MV-4-11 (cell line): ENCODE measurements around the gene KCNF1.

Experiments used
- DNase-seq: peaks from one replicate; lab custom pipeline; 2025; lab: John Stamatoyannopoulos, UW

KCNF1 gene, protein sequence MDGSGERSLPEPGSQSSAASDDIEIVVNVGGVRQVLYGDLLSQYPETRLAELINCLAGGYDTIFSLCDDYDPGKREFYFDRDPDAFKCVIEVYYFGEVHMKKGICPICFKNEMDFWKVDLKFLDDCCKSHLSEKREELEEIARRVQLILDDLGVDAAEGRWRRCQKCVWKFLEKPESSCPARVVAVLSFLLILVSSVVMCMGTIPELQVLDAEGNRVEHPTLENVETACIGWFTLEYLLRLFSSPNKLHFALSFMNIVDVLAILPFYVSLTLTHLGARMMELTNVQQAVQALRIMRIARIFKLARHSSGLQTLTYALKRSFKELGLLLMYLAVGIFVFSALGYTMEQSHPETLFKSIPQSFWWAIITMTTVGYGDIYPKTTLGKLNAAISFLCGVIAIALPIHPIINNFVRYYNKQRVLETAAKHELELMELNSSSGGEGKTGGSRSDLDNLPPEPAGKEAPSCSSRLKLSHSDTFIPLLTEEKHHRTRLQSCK

GRCh38 chr2:10911291-10912075 lies at the start of gene KCNF1:
Gene KCNF1 (plus strand): TSS chr2:10911934. CDS start chr2:10912427, 493 bp downstream.
- peak; percentile 47 for DNase-seq

- DNase-seq = no peak
Observed at GRCh38 chr2:10862330-10862729, 49.4 kb upstream of the KCNF1 start.

DNA sequence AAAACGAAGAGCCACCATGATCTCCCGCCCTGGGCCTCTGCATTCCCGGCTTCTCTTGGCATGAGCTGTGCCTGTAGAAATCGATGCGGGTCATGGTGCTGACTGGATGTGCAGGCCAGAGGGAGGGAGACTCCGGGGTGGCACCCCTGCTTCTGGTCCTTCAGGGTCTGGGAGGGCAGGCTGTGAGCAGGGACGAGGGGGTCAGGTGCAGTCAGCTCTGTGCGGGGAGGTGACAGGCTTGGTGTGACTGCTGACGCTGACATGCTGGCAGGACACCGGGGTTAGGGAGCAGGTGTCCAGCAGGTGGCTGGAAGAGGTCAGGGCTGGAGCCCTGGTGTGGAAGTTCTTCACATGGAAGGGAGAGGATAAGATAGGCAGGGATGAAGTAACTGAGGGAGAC lies 48.7 kb upstream of the KCNF1 start:
- DNase-seq = no peak

GRCh38 chr2:10863837-10864236 lies 47.9 kb upstream of the KCNF1 start:
- DNase-seq = peak; percentile 98

DNA sequence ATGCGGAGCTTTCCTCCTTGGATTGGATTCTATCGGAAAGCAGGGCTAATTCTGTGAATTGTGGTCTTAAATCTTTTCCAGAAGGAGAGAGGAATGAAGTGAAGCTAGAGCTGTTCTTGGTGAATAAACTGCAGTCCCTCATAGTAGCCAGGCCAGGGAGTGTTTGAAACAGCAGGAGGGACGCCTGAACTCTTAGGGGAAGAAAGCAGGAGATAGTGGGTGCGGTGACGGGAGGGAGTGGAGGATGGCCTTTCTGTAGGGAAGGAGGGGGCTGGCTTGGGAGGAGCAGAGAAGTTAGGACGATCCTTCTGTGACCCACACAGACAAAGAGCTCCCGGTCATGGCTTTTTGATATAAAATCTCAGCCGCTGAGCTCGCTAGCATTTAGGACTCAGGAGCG lies 47.5 kb upstream of the KCNF1 start:
- DNase-seq = no peak

DNA sequence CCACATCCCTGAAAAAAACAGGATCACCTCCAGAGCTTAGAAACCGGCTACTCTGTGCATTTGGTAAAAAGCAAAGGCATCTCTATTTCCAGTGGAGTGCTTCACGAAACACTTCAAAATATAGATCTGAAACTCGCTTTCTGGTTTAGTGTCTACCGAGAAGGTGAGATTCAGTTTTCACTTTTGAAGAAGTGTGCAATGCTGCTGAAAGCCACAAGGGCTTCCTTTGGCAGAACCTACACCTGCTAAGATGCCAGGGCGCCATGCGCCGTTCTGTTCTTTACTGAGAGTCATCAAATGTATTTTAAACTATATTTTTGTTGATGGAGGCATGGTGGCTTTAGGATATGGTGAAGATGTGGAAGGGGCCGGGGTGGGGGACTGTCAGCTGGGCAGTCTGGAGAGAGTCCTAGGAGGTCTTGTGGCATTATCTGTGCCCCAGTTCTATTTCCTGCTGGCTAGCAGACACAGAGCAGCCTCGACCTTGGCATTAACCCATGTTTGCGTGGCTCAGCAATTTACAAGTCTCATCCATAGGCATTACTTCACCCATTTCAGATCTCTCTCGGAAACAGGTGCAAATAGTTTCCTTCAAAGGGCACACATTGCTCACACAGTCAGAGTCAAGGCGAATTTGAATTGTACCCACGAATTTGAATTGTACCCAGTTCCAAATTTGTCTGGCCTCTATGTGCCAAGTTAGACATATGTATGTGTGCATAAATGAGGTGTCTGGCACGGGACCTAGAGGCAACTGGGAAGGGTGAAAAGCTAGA lies 46.7 kb upstream of the KCNF1 start:
- DNase-seq = peak; percentile 55

- DNase-seq = no peak
Observed at GRCh38 chr2:10865841-10866240, 45.9 kb upstream of the KCNF1 start.

DNA sequence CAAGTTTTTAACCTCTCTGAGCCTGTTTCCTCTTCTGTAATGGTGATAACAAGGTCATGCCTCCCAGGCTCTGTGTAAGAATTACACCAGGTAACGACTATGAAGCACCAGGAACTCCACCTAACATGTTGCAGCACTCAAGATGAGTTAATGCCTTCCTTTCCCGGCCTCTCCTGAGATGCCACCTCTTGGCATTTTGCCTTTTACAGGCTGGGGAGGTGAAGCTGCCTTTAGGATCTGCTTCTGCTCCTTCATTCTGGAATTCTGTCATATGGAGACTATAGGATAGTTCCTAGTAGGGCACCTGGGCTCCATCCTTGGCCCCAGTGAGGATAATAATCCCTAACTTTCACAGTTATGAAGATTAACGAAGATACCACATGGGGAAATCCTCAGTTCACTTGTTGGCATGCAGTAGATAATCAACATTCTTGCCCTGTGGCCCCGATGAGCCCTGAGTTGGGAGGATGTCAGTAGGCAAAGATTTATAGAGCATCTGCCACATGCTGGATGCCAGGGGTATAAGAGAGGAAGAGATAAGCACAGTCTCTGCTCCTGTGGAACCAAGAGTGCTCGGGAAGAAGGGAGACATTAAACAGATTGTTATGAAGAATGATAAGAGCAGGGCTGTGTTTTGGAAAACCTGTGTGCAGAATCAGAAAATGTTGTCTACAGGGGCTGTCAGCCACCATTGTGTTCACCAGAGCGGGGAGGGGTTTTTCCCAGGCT lies 43.9 kb upstream of the KCNF1 start:
- DNase-seq = no peak

GRCh38 chr2:10868465-10869314 lies 43.0 kb upstream of the KCNF1 start:
- DNase-seq = no peak

DNA sequence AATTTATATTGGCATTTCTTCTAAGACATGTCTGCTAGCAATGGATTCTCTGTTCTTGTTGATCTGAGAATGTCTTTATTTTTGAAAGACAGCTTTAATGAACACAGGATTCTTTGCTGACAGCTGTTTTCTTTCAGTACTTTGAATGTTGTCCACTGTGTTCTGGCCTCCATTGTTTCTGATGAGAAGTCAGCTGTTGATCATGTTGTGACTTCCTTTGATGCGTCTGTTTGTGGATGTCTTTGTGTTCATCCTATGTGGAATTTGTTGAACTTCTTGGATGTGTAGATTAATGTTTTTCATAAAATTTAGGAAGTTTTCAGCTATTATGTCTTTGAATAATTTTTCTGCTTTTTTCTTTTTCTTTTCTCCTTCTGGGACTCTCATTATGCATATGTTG lies 39.8 kb upstream of the KCNF1 start:
- DNase-seq = no peak

GRCh38 chr2:10873171-10873570 lies 38.6 kb upstream of the KCNF1 start:
- no peak for DNase-seq

DNA sequence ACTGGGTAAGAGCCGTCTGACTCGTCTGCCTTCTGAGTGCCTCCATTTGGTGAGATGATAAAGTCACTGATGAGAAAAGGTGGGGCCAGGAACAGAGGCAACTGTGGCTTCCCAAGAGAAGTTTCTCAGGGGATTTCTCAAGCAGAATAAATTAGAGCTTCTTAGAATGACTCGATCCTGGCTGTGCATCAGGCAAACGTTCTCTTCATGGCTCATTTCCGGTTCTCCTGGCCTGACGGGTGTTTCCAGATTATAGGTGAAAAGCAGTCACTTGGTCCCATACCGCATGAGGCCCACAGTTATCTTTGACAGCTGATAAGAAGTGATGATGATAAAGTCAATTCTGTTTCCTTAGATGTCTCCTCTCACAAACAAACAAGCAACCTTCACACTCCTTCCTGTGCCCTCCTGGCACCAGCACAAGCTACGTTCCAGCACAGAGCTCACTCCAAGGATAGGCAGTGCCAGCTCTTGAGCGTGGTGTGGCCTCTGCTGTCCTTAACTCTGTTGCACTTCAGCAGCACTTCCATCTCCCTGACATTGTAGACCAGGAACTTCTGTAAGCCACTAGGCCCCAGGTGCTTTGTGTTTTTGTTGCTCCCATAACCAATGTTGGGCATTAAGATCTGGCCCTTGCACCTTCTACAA lies 37.8 kb upstream of the KCNF1 start:
- no peak for DNase-seq

GRCh38 chr2:10875126-10875525 lies 36.6 kb upstream of the KCNF1 start:
- DNase-seq = no peak

GRCh38 chr2:10876394-10876793 lies 35.3 kb upstream of the KCNF1 start:
- peak; percentile 54 for DNase-seq

- no peak for DNase-seq
Observed at GRCh38 chr2:10876963-10877362, 34.8 kb upstream of the KCNF1 start.

DNA sequence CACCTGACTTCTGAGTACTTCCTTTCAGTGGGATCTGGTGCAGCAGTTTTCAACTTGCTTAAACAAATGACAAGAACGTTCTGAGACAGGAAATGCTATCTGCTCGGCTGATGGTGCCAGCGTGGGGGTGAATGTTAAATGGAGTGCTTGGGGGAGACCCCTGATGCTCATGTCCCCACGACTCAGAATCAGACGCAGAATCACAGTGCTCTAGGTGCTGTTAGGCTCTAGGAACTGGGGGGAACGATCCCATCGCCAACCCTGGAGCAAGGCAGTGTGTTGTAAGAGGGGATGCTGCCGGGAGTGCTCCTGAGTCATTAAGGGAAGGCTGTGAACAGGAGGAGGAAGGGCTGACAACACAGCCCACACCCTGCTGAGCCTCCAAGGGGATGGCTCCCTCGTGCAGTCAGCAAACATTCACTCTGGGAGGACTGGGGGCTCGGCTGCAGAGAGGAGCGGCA lies 34.1 kb upstream of the KCNF1 start:
- DNase-seq = no peak

DNA sequence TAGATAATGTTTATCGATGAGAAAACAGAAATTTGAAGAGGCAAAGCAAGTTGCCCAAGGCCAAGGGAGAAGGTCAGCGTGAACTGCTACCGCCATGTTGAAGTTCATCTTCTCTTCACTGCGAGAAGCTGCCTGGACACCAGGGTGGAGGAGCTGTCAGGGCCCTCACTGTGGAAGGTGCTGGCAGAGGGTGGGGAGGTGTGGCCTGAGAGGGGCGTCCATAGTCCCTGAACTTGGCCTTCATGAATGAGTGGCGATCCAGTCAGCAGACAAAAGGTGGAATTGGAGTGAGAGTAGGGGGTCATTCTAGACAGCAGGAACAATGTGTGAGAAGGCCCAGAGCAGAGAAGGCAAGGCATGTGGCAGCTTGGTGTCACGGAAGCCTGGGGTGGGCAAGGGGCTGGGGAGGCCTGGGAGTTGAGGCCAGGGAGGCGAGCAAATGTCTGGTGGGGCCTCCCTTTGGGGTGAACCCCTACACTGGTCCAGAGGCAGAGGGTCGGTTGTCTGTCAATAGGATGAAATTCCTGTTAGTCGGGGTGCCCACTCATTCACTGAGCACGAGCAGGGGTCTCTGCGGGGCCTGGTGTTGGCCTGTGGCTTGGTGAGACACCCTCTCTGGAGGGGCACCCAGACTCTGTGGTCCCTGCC lies 33.3 kb upstream of the KCNF1 start:
- DNase-seq = no peak

- no peak for DNase-seq
Observed at GRCh38 chr2:10879159-10879558, 32.6 kb upstream of the KCNF1 start.
